Central memory CD8-positive, alpha-beta T cell (primary cell): Measurements from ENCODE around the gene ANKRD28.

Experiments used
- ATAC-seq: fragments of 150-1000 bp; cut with Tn5 transposase; replicated peaks from 2 replicates; pipeline ENCODE4 v1.10.0; 2022; ENCODE audit warnings: mild to moderate bottlenecking, moderate FRiP score, moderate number of reproducible peaks; ENCODE audit not compliant: poor library complexity, severe bottlenecking; ENCODE audit errors: extremely low read depth
- DNase-seq, 2 donors: peaks; one replicate each; pipeline ENCODE4 v3.0.0; 2021; ENCODE audit warnings: low spot score in 2 of 2
- H3K27ac Mint-ChIP-seq: one replicate; pipeline ENCODE4 v1.8.0; 2022; ENCODE audit warnings: low read depth, mild to moderate bottlenecking, moderate library complexity, mixed read lengths
- H3K27me3 Mint-ChIP-seq: one replicate; pipeline ENCODE4 v1.8.0; 2022; ENCODE audit warnings: mixed read lengths
- H3K36me3 Mint-ChIP-seq: one replicate; pipeline ENCODE4 v1.8.0; 2022; ENCODE audit warnings: mild to moderate bottlenecking, moderate library complexity, mixed read lengths; ENCODE audit not compliant: insufficient read depth
- H3K4me1 Mint-ChIP-seq: one replicate; pipeline ENCODE4 v1.8.0; 2022; ENCODE audit warnings: mixed read lengths
- H3K4me3 Mint-ChIP-seq: one replicate; pipeline ENCODE4 v1.8.0; 2022; ENCODE audit warnings: mild to moderate bottlenecking, moderate library complexity, mixed read lengths
- H3K9me3 Mint-ChIP-seq: one replicate; pipeline ENCODE4 v1.8.0; 2022; ENCODE audit warnings: mixed read lengths

Gene ANKRD28

DNA sequence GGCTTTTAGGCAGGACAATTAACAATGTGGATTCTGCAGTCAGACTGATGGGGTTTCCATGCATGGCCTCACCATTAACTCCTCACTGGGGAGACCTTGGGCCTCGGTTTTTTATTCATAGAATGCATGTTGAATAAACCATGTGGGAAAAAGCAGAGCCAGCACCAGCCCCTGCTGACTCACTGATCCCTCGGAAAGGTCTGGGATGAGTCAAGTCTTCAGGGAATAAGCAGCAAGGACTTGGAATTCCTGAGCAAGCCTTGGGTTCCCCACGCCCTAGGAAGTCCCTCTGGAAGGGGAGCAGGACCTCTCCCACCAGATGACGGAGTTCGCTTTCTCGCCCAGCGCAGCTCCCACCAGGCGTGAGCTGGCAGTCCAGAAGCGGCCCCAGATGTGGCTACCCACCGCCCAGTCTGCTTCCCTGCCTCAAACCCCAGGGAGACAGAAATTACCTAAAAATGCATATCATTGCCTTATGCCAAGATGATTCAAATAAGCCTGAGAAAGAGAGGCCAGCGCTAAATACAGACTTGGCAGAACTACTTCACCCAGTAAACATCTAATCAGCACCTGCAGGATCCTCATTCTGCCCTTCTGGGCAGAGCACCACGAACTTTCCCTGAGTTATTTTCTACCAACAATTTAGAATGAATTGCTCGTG is 150.8 kb downstream of the ANKRD28 start:
- Mint-ChIP-seq H3K27ac (peak overlapping the region; percentile 87), H3K4me3 (peak overlapping the region; percentile 52), H3K4me1 (peaks cover 59% of the 10 kb centered on the region), H3K27me3 (peaks cover 28% of the 10 kb centered on the region), H3K36me3 (peaks cover 6% of the 10 kb centered on the region), H3K9me3 (no peaks in the 10 kb centered on the region)
- DNase-seq (no peak), ATAC-seq (no peak)

DNA sequence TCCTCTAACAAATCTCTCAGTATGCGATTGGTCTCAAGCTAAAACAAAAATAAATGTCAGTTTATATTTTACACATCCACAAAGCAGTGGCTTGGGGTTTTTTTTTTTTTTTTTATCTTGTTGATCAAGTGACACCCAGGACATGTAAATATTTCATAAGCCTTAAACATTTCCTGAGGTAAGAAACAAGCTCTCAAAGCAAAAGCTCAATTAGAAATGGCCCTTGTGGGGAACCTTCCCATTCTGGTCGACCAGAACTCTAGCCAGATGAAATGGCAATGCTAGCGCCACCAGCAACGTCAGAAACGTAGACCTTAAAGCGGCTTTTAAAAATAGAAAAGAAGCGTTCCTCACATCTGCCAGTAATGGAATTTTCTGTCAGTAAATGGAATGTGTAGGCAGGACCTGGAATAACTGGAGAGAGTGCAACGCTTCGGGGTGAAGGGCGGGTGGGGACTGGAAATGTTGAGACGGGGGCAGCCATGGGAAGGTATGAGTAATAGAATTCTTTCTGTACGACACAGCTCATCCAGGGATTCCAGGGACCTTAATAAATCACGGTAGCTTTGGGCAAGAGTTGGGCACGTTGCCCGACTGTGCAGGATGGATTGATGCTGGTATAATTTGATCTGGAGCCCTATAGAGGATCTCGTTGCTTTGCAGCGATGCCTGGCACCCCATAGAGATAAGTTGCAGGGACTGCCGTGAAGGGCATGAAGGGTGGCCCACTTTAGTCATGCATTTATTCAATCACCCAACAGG is 151.9 kb downstream of the ANKRD28 start:
- DNase-seq = no peak
- Mint-ChIP-seq H3K9me3 (no peaks in the 10 kb centered on the region), H3K27ac (no peak overlapping the region), H3K4me3 (peak overlapping the region; percentile 16), H3K36me3 (peaks cover 6% of the 10 kb centered on the region), H3K27me3 (peaks cover 17% of the 10 kb centered on the region), H3K4me1 (peaks cover 53% of the 10 kb centered on the region)
- no peak for ATAC-seq

DNA sequence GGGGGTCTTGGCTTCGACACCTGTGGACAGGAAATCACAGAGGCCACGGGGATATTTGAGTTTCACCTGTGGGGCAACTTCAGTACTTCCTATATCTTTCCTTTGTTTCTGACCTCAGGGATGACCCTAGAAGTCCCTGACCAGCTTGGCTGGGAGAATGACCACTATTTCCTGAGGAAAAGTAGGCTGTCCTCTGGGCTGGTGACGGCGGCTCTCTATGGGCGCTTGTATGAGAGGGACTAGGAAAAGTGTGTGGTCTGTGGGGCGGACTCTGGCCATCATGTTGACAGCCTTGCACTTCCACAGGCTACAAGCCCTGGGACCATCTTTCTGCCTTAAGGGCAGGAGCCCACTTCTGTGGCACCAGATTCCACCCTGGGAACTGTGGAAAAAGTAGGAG is 152.5 kb downstream of the ANKRD28 start:
- Mint-ChIP-seq H3K4me1 (peaks cover 47% of the 10 kb centered on the region), H3K4me3 (no peak overlapping the region)
- DNase-seq = no peak

DNA sequence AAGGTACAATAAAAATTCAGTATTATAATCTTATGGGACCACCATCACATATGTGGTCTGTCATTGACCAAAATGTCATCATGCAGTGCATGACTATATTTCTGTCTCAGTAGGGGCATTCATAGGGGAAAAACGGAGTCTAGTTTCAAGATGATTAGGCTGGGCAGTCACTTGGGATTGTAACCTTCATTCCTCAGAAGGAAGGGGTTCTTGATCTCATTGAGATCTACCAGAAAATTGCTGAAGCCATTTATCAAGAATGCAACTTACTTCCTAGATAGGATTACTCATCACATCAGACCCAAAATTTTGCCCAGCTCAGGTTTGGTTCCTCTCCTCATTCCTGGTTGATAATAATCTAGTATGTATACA is 158.9 kb downstream of the ANKRD28 start:
- peaks cover 26% of the 10 kb centered on the region for H3K4me1 Mint-ChIP-seq
- H3K9me3 Mint-ChIP-seq = no peaks in the 10 kb centered on the region
- no peak for ATAC-seq
- no peak for DNase-seq
- no peaks in the 10 kb centered on the region for H3K27me3 Mint-ChIP-seq
- no peak overlapping the region for H3K4me3 Mint-ChIP-seq
- no peak overlapping the region for H3K27ac Mint-ChIP-seq
- H3K36me3 Mint-ChIP-seq = peaks cover 1% of the 10 kb centered on the region

More for the DNA sequence above, 152.5 kb downstream of the ANKRD28 start:
- no peaks in the 10 kb centered on the region for H3K9me3 Mint-ChIP-seq
- H3K36me3 Mint-ChIP-seq = peaks cover 6% of the 10 kb centered on the region
- no peak overlapping the region for H3K27ac Mint-ChIP-seq
- no peak for ATAC-seq
- peaks cover 11% of the 10 kb centered on the region for H3K27me3 Mint-ChIP-seq

DNA sequence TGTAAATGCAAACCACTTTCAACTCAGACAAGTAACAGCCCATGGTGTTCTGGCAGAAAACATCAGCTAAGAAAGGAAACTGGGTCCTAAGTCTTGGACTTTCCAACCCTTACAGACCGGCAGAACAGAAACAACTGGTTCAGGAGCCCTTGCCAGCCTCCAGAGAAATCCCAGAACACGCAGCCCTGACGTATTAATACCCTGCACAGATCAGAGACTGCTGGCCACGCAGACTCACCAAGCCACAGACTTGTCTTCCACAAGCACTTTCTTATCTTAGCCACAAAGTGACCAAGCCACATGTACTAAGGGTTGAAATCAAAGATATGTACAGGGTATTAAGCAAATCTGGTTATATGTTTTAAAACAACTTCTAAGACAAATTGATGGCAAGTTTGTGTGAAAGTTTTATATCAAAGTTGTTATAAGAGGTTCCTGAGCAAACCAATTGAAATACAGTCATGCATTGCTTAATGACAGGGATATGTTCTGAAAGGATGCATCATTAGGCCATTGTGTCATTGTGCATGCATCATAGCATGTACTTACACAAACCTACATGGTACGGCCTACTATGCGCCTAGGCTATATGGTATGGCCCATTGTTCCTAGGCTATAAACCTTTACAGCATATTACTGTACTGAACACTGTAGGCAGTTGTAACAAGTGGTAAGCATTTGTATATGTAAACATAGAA is 159.4 kb downstream of the ANKRD28 start:
- ATAC-seq = no peak

DNA sequence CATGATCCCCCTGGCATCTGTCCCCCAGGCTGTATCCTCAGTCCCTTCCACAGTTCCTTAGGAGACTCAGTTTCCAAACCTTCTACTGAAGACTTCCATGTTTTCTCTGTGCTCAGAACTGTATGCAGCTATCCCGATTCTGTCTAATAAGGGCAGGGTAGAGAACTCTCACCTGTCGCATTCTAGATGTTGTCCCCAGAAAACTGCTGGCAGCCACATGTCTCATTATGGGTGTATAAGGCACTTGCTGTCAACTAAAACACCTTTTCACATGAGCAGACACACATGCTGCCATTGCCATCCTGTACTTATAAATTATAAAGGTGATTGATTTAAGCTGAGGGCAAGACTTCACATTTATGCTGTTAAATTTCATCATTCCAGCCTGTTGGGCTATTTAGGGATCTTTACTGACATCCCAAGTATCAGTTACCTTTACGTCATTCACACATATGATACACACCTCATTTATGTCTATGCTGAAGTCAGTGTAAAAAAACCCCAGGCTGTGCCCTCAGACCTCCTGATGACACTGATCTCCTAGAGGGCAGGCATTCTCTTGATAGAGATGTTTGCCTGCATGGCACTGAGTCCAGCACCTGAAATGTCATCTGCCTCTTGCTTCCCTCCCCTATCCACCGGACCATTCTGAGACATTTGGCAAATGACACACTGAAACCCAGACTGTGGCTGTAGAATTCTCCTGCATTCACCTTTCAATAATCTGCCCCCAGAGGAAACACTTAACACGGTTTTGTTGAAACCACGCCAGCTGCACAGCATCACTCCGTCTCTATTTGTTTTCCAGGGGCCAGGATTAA is 160.4 kb downstream of the ANKRD28 start:
- Mint-ChIP-seq H3K36me3 (peaks cover 3% of the 10 kb centered on the region), H3K9me3 (no peaks in the 10 kb centered on the region), H3K4me3 (peak overlapping the region; percentile 9), H3K4me1 (peaks cover 26% of the 10 kb centered on the region), H3K27me3 (no peaks in the 10 kb centered on the region), H3K27ac (peak overlapping the region; percentile 39)
- no peak for DNase-seq
- no peak for ATAC-seq

More for the DNA sequence above, 159.4 kb downstream of the ANKRD28 start:
- DNase-seq = no peak
- Mint-ChIP-seq H3K27me3 (no peaks in the 10 kb centered on the region), H3K36me3 (peaks cover 3% of the 10 kb centered on the region), H3K9me3 (no peaks in the 10 kb centered on the region), H3K4me3 (no peak overlapping the region), H3K27ac (no peak overlapping the region), H3K4me1 (peaks cover 26% of the 10 kb centered on the region)

DNA sequence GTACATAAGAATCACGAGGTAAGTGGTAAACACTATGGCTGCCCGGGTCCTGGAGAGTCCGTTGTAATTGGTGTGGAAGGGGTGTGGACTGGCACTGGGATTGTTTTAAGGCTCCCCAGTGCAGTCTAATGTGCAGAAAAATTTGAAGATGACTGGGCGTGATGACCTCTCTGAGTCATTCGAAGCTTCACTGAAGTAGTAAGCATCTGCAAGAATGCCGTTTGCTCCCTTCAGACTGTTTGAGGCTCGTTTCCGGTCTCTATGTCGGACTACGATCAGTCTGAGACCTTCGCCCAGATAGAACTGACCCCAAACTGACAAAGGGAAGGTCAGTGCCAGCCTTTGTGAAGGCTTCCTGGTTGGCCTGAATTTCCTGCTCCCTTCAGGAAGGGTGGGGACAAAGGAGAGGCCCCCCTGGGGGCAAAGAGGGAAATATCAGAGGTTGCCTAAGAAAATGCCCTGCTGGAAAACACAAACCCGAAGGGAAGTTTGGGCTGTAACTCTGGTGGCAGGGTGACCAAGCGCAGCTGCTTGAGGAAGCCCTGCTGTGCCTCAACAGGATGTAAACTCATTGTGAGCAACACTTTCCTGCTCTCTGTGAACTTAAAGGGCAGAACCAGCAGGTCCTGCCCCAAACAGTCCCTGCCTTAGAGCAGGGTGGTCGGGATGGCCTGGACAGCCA is 161.6 kb downstream of the ANKRD28 start:
- Mint-ChIP-seq H3K27me3 (no peaks in the 10 kb centered on the region), H3K27ac (peak overlapping the region; percentile 78), H3K4me3 (peak overlapping the region; percentile 61), H3K36me3 (peaks cover 3% of the 10 kb centered on the region), H3K4me1 (peaks cover 34% of the 10 kb centered on the region), H3K9me3 (no peaks in the 10 kb centered on the region)
- DNase-seq = no peak
- ATAC-seq = peak; percentile 67

DNA sequence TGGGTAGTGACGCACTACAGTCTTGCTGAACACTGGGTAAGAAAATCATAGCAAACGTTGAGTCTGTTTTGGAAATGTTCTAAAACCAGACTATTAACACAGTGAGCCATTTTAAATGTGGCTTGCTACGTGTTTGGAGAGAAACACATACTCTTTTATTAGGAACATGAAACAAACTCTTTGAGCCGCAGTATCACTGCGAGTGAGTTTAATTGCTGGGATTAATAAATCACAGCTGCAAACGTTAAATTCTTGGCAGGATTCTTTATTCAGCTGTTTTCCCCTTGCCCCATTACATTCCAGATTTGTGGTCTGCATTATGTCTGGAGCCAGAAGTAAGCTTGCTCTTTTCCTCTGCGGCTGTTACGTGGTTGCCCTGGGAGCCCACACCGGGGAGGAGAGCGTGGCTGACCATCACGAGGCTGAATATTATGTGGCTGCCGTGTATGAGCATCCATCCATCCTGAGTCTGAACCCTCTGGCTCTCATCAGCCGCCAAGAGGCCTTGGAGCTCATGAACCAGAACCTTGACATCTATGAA is 162.6 kb downstream of the ANKRD28 start:
- Mint-ChIP-seq H3K4me3 (no peak overlapping the region), H3K36me3 (peaks cover 3% of the 10 kb centered on the region), H3K27me3 (no peaks in the 10 kb centered on the region), H3K27ac (no peak overlapping the region), H3K9me3 (no peaks in the 10 kb centered on the region), H3K4me1 (peaks cover 39% of the 10 kb centered on the region)
- no peak for DNase-seq
- ATAC-seq = no peak

DNA sequence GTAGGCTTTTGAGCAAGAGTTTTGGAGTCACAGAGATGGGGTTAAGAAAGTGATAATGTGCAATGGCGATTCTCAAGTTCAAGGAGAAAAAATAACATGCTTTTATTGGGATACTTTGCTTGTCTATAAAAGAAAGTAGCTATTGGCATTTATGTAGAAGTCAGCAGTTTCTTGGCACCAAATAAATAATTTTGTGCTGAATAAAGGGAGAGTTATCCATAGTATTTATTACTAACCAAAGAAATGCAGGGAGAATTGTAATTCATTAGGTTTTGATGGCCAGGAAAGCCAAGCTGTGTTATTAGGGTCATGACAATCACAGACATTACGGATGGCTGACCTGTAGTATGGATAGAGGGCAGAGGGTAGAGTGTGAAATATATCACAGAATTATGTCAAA is 163.1 kb downstream of the ANKRD28 start:
- no peaks in the 10 kb centered on the region for H3K9me3 Mint-ChIP-seq
- H3K27ac Mint-ChIP-seq = peak overlapping the region; percentile 29
- peaks cover 3% of the 10 kb centered on the region for H3K36me3 Mint-ChIP-seq
- no peak for DNase-seq
- ATAC-seq = no peak
- no peaks in the 10 kb centered on the region for H3K27me3 Mint-ChIP-seq
- H3K4me1 Mint-ChIP-seq = peaks cover 44% of the 10 kb centered on the region
- H3K4me3 Mint-ChIP-seq = no peak overlapping the region

DNA sequence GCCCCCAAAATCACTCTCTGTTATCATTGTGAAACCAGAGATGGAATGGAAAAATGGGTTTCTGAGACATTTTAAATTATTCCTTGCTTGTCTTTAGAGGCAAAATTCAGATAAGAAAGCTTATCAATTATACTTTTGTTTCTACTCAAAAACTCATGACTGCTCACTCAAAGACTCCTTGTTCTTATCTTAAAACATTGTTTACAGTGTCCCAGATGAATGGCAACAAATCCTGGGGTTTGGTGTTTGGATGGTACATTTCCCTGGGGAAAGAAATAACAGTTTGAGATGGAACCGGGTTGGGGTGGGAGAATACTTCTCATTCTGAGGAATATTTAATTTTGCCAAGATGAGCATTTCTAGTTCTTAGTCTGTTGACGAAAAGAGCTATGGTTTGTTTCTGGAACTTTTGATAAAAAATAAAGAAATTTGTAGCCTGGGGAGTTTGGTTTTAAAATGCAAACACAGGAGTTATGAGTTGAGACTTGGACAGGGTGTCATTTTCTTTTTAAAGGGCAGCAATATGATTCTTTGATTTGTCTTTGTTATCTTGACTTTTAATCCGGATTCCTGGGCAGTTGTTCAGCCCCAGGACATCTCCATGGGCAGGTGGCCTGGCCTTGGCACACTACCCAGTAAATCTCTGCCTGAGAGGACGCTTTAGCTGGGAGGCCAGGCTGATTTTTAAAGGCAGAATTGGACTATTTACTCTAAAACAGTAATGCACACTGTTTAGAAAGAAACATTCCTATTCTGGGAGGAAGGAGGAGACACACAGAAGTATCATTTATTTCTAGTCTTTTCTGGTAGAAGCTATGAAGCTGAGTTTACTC is 163.8 kb downstream of the ANKRD28 start:
- peaks cover 3% of the 10 kb centered on the region for H3K36me3 Mint-ChIP-seq
- no peaks in the 10 kb centered on the region for H3K27me3 Mint-ChIP-seq
- DNase-seq = no peak
- no peaks in the 10 kb centered on the region for H3K9me3 Mint-ChIP-seq
- H3K27ac Mint-ChIP-seq = peak overlapping the region; percentile 29
- no peak for ATAC-seq
- H3K4me3 Mint-ChIP-seq = no peak overlapping the region
- H3K4me1 Mint-ChIP-seq = peaks cover 45% of the 10 kb centered on the region

DNA sequence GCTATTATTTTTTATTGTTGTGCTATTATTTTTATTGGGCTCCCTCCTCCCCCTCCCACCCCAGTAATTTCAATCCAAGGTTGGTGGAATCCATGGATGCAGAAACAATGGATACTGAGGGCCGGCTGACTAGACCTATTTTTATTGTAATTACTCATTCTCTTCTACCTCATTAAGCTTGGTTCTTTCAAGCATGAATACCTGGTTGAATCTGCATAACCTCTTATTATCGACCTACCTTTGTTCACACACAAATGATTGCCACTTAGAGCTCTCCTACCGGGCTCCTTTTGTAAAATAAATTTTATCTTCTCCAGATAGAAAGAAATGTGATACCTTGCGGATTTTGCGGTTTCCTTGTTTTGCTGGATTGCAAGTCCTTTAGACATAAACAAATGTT is 164.6 kb downstream of the ANKRD28 start:
- Mint-ChIP-seq H3K36me3 (peaks cover 3% of the 10 kb centered on the region), H3K9me3 (no peaks in the 10 kb centered on the region), H3K27ac (no peak overlapping the region), H3K4me1 (peaks cover 43% of the 10 kb centered on the region), H3K4me3 (no peak overlapping the region), H3K27me3 (no peaks in the 10 kb centered on the region)
- ATAC-seq (no peak), DNase-seq (no peak)
